ENCODE measurements around the gene SPOCK1. TPM values are rescaled to one million over a fixed set of nuclear protein-coding genes. Genes with fewer than 3 reads are reported as not detected.

SPOCK1 gene
- total RNA-seq, 1 experiment from 2014 or later = 10.9 TPM

DNA sequence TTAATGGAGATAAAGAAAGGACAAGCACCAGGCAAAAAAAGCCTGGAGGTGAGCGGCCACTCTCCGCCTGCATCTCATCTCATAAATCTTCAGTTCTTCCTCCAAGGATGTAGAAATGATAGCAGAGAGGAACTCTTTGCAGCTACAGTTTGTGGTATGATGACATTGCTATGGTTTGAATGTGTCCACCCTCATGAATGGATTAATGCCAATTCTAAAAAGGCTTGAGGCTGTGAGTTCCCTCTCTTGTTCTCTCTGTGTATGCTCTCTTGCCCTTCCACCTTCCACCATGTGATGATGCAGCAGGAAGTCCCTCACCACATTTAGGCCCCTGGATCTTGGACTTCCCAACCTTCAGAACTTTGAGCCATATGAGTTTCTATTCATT, 126.4 kb downstream of the SPOCK1 start:
- H2AK5ac ChIP-seq (ENCODE audit: insufficient read length, low read length) = no peak overlapping the region
- no peaks in the 10 kb centered on the region; the same call in 1 of the 2 replicates for H3K4me1 ChIP-seq (ENCODE audit: insufficient read depth, low read length)
- peaks cover 2 to 6% of the 10 kb centered on the region in 2 experiments for H3K4me1 Mint-ChIP-seq
- no peaks in the 10 kb centered on the region for H3K9me3 ChIP-seq (ENCODE audit: control insufficient read depth, low read depth, low read length)
- WGBS (ENCODE audit: extremely low coverage, insufficient read length, low lambda C conversion rate) = no CpG with 5 or more reads among the region's 2 CpGs
- no peak overlapping the region for H3K27ac Mint-ChIP-seq
- H3K14ac ChIP-seq (ENCODE audit: insufficient read depth, low read length) = no peak overlapping the region
- no peak overlapping the region for H3K4me2 ChIP-seq (ENCODE audit: insufficient read depth, insufficient read length, low read length)
- no peaks in the 10 kb centered on the region for H3K79me2 ChIP-seq (ENCODE audit: insufficient read depth, low read length)
- H2BK15ac ChIP-seq (ENCODE audit: low read depth, low read length) = no peak overlapping the region
- no peak overlapping the region for H2AFZ ChIP-seq (ENCODE audit: low read length)
- H4K20me1 ChIP-seq (ENCODE audit: control insufficient read depth, insufficient read depth, insufficient read length) = no peaks in the 10 kb centered on the region
- H3K4me3 Mint-ChIP-seq = no peak overlapping the region
- no peaks in the 10 kb centered on the region for H3K9me3 Mint-ChIP-seq
- TF ChIP-seq, protein P1, sequence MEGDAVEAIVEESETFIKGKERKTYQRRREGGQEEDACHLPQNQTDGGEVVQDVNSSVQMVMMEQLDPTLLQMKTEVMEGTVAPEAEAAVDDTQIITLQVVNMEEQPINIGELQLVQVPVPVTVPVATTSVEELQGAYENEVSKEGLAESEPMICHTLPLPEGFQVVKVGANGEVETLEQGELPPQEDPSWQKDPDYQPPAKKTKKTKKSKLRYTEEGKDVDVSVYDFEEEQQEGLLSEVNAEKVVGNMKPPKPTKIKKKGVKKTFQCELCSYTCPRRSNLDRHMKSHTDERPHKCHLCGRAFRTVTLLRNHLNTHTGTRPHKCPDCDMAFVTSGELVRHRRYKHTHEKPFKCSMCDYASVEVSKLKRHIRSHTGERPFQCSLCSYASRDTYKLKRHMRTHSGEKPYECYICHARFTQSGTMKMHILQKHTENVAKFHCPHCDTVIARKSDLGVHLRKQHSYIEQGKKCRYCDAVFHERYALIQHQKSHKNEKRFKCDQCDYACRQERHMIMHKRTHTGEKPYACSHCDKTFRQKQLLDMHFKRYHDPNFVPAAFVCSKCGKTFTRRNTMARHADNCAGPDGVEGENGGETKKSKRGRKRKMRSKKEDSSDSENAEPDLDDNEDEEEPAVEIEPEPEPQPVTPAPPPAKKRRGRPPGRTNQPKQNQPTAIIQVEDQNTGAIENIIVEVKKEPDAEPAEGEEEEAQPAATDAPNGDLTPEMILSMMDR (conservative IDR thresholded peaks at IDR 0.05) = no peak
- H3K27ac ChIP-seq (ENCODE audit: insufficient read length, low read depth, low read length) = no peak overlapping the region
- H2BK12ac ChIP-seq (ENCODE audit: insufficient read length, low read depth, low read length) = no peak overlapping the region
- no peak overlapping the region for H2BK120ac ChIP-seq (ENCODE audit: low read depth, low read length, poor library complexity, severe bottlenecking)
- H2BK20ac ChIP-seq (ENCODE audit: low read depth, low read length, poor library complexity, severe bottlenecking) = no peak overlapping the region
- H3T11ph ChIP-seq (ENCODE audit: low read length) = no peak overlapping the region
- H3K36me3 Mint-ChIP-seq (ENCODE audit: insufficient read depth in 1 of 3, low read depth in 3 of 3) = no peaks in the 10 kb centered on the region
- no peak overlapping the region for H3K9ac ChIP-seq (ENCODE audit: extremely low read depth, insufficient read length, low read length)
- DNase-seq = no peak
- H4K91ac ChIP-seq (ENCODE audit: insufficient read length, low read depth, low read length) = no peak overlapping the region
- H3K4ac ChIP-seq (ENCODE audit: low read depth, low read length) = no peak overlapping the region
- no peak overlapping the region for H2BK5ac ChIP-seq (ENCODE audit: insufficient read length, low read length)
- no peaks in the 10 kb centered on the region for H3K27me3 Mint-ChIP-seq (ENCODE audit: low read depth)
- no peaks in the 10 kb centered on the region for H3K23me2 ChIP-seq (ENCODE audit: insufficient read length, low read depth, low read length, poor library complexity, severe bottlenecking)
- no peak overlapping the region for H4K5ac ChIP-seq (ENCODE audit: insufficient read length, low read depth, low read length)
- no peak overlapping the region for H4K8ac ChIP-seq (replicated peaks; ENCODE audit: insufficient read length, low read depth, low read length)
- H3K18ac ChIP-seq (ENCODE audit: insufficient read length, low read depth, low read length) = no peak overlapping the region
- H3K23ac ChIP-seq (ENCODE audit: insufficient read length, low read depth, low read length) = no peak overlapping the region
- no peak overlapping the region for H3K56ac ChIP-seq (ENCODE audit: insufficient read length, low read depth, low read length)
- H3K27me3 ChIP-seq (ENCODE audit: insufficient read depth, low read length) = no peaks in the 10 kb centered on the region
- no peaks in the 10 kb centered on the region for H3K79me1 ChIP-seq (ENCODE audit: insufficient read depth, low read depth, low read length, poor library complexity, severe bottlenecking)

All from H9 (cell line).